Heart right ventricle (tissue), 16 donors: ENCODE data around the gene NWD2. TPM values are rescaled to one million over a fixed set of nuclear protein-coding genes. Genes with fewer than 3 reads are reported as not detected.

Source experiments
- ATAC-seq, 8 donors: fragments of 200-7000 bp; cut with Tn5 transposase; one replicate each; pipeline ENCODE4 v1.9.1; 2020; ENCODE audit warnings: mild to moderate bottlenecking in 8 of 8, moderate library complexity in 8 of 8, moderate number of reproducible peaks in 1 of 8
- DNase-seq, 2 donors: peaks; one replicate each; pipeline ENCODE4 v3.0.0-alpha.2; 2020
- H3K27ac ChIP-seq, 10 donors: fragments of 200-600 bp; sonication (generic) in 2 of 10; one replicate each; pipeline versions ENCODE4 v1.5.0 to v1.8.0; 2020 to 2022; ENCODE audit warnings: mild to moderate bottlenecking in 3 of 10
- H3K27me3 ChIP-seq, 7 donors: fragments of 200-600 bp; one replicate each; pipeline ENCODE4 v1.8.0; 2021 to 2022; ENCODE audit warnings: mild to moderate bottlenecking in 2 of 7
- H3K36me3 ChIP-seq, 9 donors: fragments of 200-600 bp; sonication (generic) in 1 of 9; one replicate each; pipeline versions ENCODE4 v1.5.0 to v1.8.0; 2020 to 2022; ENCODE audit warnings: mild to moderate bottlenecking in 2 of 9
- H3K4me1 ChIP-seq, 9 donors: fragments of 200-600 bp; sonication (generic) in 1 of 9; one replicate each; pipeline versions ENCODE4 v1.5.0 to v1.8.0; 2020 to 2022; ENCODE audit warnings: mild to moderate bottlenecking in 4 of 9
- H3K4me3 ChIP-seq, 10 donors: fragments of 200-600 bp; sonication (generic) in 2 of 10; one replicate each; pipeline versions ENCODE4 v1.5.0 to v1.8.0; 2020 to 2022; ENCODE audit warnings: mild to moderate bottlenecking in 7 of 10, moderate library complexity in 2 of 10
- H3K9me3 ChIP-seq, 11 donors: fragments of 200-600 bp in 10 of 11; sonication (generic) in 2 of 11; one replicate each; pipeline versions ENCODE4 v1.5.0 to v1.8.0; 2013 to 2022; ENCODE audit warnings: mild to moderate bottlenecking in 2 of 11, control low read depth in 1 of 11, moderate library complexity in 1 of 11
- CTCF ChIP-seq, 9 donors: fragments of 200-600 bp; sonication (generic) in 2 of 9; IDR thresholded peaks; one replicate each; pipeline versions ENCODE4 v1.5.0 to v1.8.0; 2021 to 2022; ENCODE audit warnings: antibody characterized with exemption in 9 of 9, mild to moderate bottlenecking in 5 of 9, moderate library complexity in 1 of 9
- WGBS, 2 donors: extraction: QIAGEN DNeasy Blood & Tissue Kit; methylation state at CpG; one replicate each; pipeline ENCODE4 v1.1.7; 2013; ENCODE audit warnings: inconsistent platforms in 1 of 2; 5-methylcytosine and 5-hydroxymethylcytosine counted together
- intact Hi-C, 10 donors: fragments of 100-400 bp; cut with DNase I; formaldehyde crosslinking; loops; one replicate each; pipeline versions ENCODE4 v1.11.1 to v1.14.2; 2022
- polyA plus RNA-seq, 2 donors: library from polyadenylated mRNA; stranded (reverse); fragments of 200-250 nt; gene quantifications; one replicate each; pipeline ENCODE4 v1.2.3, GENCODE V29; 2013
- total RNA-seq, 10 donors: library from RNA; stranded (reverse); fragmentation: NEBNext Ultra II Directional in 3 of 10; extraction: Animal tissue kit (Norgen Biotek cat#: 25700) in 3 of 10; gene quantifications; one replicate each; pipeline versions ENCODE4 v1.2.1 to v1.2.4, GENCODE V29; 2021 to 2023
- donor health status: Arrhythmogenic right ventricular cardiomyopathy.
- donor health status: ischemic (EF 13 %, LVEDD 7.1; RV severe dilation, severe dysfunction).
- donor health status: healthy with polysubstance abuse.
- donor health status: DM: no; HTN: yes; CAD: no.
- donor health status: DM: no; HTN: no; CAD: no.
- donor health status: ischemic (EF 25% LVEDD 6.9; RV normal size, moderate dysfunction).
- donor health status: ischemic (EF 25% LVEDD 5.7; RV mildly dilated, moderate dysfunction).
- donor health status: healthy.
- donor health status: DM: yes; HTN: yes; CAD: no.
- donor health status: Ischemic cardiomyopathy.
- donor health status: ischemic (EF 35%, LVEDD 5.7; RV mildly dilated, moderate dysfunction).
- donor health status: nonischemic (EF 11% LVEDD 7.7; RV severe dilation, severe dysfunction).
- donor health status: DM: yes; HTN: yes; CAD: no.
- donor health status: PGD.
- donor health status: ischemic (EF 29% LVEDD 5.4; RV normal size, mild dysfunction).
- donor health status: nonischemic (EF 23%, LVEDD 6.1; RV moderate dilation, normal function).

The NWD2 gene
- total and polyA plus RNA-seq, 12 donors, result 0.02 to 0.37 (median 0.04) TPM; not detected in 7

DNA sequence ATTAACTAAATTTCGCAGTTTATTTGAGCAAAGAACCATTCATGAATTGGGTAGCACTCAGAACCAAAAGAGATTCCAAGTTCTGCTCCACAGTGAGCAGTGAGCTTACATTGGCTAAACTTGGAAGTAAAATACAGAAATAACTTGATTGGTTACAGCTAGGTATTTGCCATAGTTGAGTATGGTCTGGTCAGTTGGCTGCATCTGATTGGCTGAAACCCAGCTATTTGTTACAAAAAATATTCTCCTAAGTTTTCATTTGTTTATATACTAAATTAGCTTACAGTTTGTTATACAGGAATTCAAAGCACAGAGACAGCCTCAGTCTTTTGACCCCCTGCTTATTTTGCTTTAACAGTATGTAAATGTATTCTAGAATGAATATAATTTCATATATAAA, 226.6 kb downstream of the NWD2 start:
- 88 to 94% methylated on average over 1 of the region's 1 CpG for WGBS, 2 donors
- no peak overlapping the region for H3K27ac ChIP-seq
- no peak for ATAC-seq
- no peak overlapping the region for H3K4me3 ChIP-seq
- H3K27me3 ChIP-seq, result peaks cover 0 to 26% (median 0%) of the 10 kb centered on the region in 7 donors
- no peak for DNase-seq
- no peak for TF ChIP-seq CTCF (IDR thresholded peaks at IDR 0.05)
- H3K36me3 ChIP-seq, result no peaks in the 10 kb centered on the region
- H3K4me1 ChIP-seq, result no peaks in the 10 kb centered on the region
- no peaks in the 10 kb centered on the region for H3K9me3 ChIP-seq
- intact Hi-C loops, result no loop called here

GRCh38 chr4:37471971-37472370, 227.4 kb downstream of the NWD2 start:
- Histone ChIP-seq H3K27me3 (peaks cover 0 to 26% (median 0%) of the 10 kb centered on the region in 7 donors), H3K4me3 (no peak overlapping the region), H3K27ac (no peak overlapping the region), H3K9me3 (no peaks in the 10 kb centered on the region), H3K4me1 (no peaks in the 10 kb centered on the region), H3K36me3 (no peaks in the 10 kb centered on the region)
- no peak for TF ChIP-seq CTCF (IDR thresholded peaks at IDR 0.05)
- no peak for DNase-seq
- no peak for ATAC-seq
- intact Hi-C loops, result no loop called here
- 49 to 66% methylated on average over 5 of the region's 5 CpGs for WGBS, 2 donors

DNA sequence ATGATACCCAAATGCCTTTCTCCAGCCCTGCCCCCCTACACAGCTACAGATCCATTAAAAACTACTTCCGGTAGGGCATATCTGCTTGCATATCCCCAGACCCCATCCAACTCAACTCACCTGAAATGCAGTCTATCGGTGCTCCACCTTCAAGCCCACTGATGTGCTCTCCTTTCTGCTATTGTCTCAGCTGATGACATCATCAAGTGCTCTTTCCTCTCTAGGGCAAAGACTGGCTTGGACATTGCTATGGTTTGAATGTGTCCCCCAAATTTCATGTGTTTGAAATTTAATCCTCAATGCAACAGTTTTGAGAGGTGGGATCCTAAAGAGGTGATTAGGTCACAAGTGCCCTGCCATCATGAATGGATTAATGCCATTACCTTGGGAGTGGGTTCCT, 229.3 kb downstream of the NWD2 start:
- Histone ChIP-seq H3K9me3 (no peaks in the 10 kb centered on the region), H3K4me3 (no peak overlapping the region), H3K4me1 (no peaks in the 10 kb centered on the region), H3K36me3 (no peaks in the 10 kb centered on the region), H3K27me3 (peaks cover 0 to 26% (median 0%) of the 10 kb centered on the region in 7 donors), H3K27ac (no peak overlapping the region)
- TF ChIP-seq CTCF (IDR thresholded peaks at IDR 0.05), result no peak
- no peak for DNase-seq
- ATAC-seq, result no peak
- 93 to 97% methylated on average over 2 of the region's 2 CpGs for WGBS, 2 donors
- intact Hi-C loops, result no loop called here

DNA sequence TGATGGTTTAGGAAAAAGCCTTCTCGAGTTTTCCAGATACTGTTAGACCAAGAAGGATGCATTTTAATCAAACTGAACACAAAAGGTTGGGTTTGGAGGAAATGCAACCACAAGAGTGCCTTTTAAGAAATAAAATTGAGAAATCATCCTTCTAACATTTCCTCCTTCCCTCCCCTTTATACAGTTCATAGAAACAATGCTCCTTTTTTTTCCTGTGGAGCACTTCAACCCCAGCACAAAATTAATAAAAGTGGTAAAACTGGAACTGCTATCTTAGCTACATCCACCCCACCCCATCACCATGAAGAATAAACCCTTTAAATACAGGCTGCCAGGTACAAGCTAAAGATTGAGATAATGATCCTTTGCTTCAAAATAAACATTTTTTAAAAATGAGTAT, 230.5 kb downstream of the NWD2 start:
- TF ChIP-seq CTCF (IDR thresholded peaks at IDR 0.05), result no peak
- 46 to 65% methylated on average over 1 of the region's 1 CpG for whole genome bisulfite sequencing, 2 donors
- intact Hi-C loops, result no loop called here
- Histone ChIP-seq H3K4me3 (no peak overlapping the region), H3K9me3 (no peaks in the 10 kb centered on the region), H3K36me3 (no peaks in the 10 kb centered on the region), H3K27ac (no peak overlapping the region), H3K4me1 (peaks cover 0 to 4% (median 0%) of the 10 kb centered on the region in 9 donors), H3K27me3 (peaks cover 0 to 26% (median 0%) of the 10 kb centered on the region in 7 donors)
- DNase-seq (no peak), ATAC-seq (no peak)
